DOHH2 (cell line): ENCODE data around the gene MALRD1.

Experiments used
- H3F3A ChIP-seq: fragments of 200-600 bp; sonication (generic), shearing (Covaris generic); 2 replicates; pipeline ENCODE4 v1.6.0; 2016; ENCODE audit warnings: antibody characterized with exemption, mild to moderate bottlenecking; ENCODE audit not compliant: control insufficient read depth, insufficient read depth
- H3K27ac ChIP-seq: fragments of 200-600 bp; sonication (generic); 2 replicates; pipeline ENCODE4 v1.5.1; 2014; ENCODE audit warnings: low read depth, mild to moderate bottlenecking, low read length, moderate library complexity
- H3K27me3 ChIP-seq: fragments of 200-600 bp; sonication (generic); 2 replicates; pipeline ENCODE4 v1.6.1; 2014; ENCODE audit warnings: mild to moderate bottlenecking, low read length, mixed read lengths; ENCODE audit not compliant: control insufficient read depth
- H3K36me3 ChIP-seq: fragments of 200-600 bp; sonication (generic); 2 replicates; pipeline ENCODE4 v1.6.1; 2014; ENCODE audit warnings: mild to moderate bottlenecking, low read length, moderate library complexity, mixed read lengths; ENCODE audit not compliant: control insufficient read depth
- H3K4me1 ChIP-seq: fragments of 200-600 bp; sonication (generic); 2 replicates; pipeline ENCODE4 v1.6.1; 2014; ENCODE audit warnings: mild to moderate bottlenecking, low read length, mixed read lengths; ENCODE audit not compliant: control insufficient read depth
- H3K4me2 ChIP-seq: fragments of 200-600 bp; sonication (generic); 2 replicates; pipeline ENCODE4 v1.6.0; 2014; ENCODE audit warnings: mild to moderate bottlenecking, low read length, moderate library complexity
- H3K4me3 ChIP-seq: fragments of 200-600 bp; sonication (generic); 2 replicates; pipeline ENCODE4 v1.5.1; 2014; ENCODE audit warnings: mild to moderate bottlenecking, low read length, mixed read lengths
- H3K79me2 ChIP-seq: fragments of 200-600 bp; sonication (generic); 2 replicates; pipeline ENCODE4 v1.6.1; 2014; ENCODE audit warnings: mild to moderate bottlenecking, low read length, mixed read lengths; ENCODE audit not compliant: control insufficient read depth
- H3K9me2 ChIP-seq: fragments of 200-600 bp; sonication (generic); replicated peaks from 2 replicates; pipeline ENCODE4 v1.6.1; 2014; ENCODE audit warnings: mild to moderate bottlenecking, low read length, mixed read lengths; ENCODE audit not compliant: control insufficient read depth
- H3K9me3 ChIP-seq: fragments of 200-600 bp; sonication (generic); 2 replicates; pipeline ENCODE4 v1.6.1; 2014; ENCODE audit warnings: antibody characterized with exemption, low read length, mixed read lengths; ENCODE audit not compliant: control insufficient read depth, insufficient read depth
- H4K20me1 ChIP-seq: fragments of 200-600 bp; sonication (generic); 2 replicates; pipeline ENCODE4 v1.6.0; 2014; ENCODE audit warnings: low read depth, mild to moderate bottlenecking, antibody characterized with exemption, low read length, moderate library complexity; ENCODE audit not compliant: control insufficient read depth, insufficient read depth
- EZH2phosphoT487 ChIP-seq: fragments of 200-600 bp; sonication (generic); IDR thresholded peaks from 2 replicates; pipeline ENCODE4 v1.6.1; 2017; ENCODE audit warnings: borderline replicate concordance, mild to moderate bottlenecking, antibody characterized with exemption, low read length, moderate library complexity, mixed read lengths
- TF ChIP-seq, protein P1 (sequence below): fragments of 200-600 bp; sonication (generic); IDR thresholded peaks from one replicate; pipeline ENCODE4 v1.5.1; 2014; ENCODE audit warnings: antibody characterized with exemption, mild to moderate bottlenecking, low read depth, low read length; ENCODE audit not compliant: poor library complexity, severe bottlenecking

MALRD1 gene

DNA sequence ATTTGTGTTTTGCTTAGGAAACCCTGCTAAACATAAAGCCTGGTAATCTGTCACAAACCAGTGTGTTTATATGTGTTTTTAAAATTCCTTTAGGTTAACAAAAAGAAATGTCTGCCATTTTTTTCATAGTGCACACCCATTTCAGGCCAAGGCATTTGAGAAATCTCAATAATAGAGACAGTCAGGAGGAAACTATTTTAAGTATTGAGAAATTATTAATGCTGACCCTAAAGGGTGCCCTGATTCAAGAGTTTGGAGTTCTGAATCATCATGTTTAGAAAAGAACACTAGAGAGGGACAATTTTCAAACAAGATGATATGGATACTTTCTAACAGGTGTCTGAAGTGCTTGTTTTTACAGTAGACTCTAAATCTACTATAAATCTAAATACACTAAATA lies 28.7 kb downstream of the MALRD1 start:
- Histone ChIP-seq H3K9me2 (no peaks in the 10 kb centered on the region), H3K79me2 (no peaks in the 10 kb centered on the region), H3K9me3 (no peaks in the 10 kb centered on the region), H3K27me3 (no peaks in the 10 kb centered on the region), H3K27ac (no peak overlapping the region), H3K36me3 (no peaks in the 10 kb centered on the region), H3F3A (no peaks in the 10 kb centered on the region), H3K4me2 (no peak overlapping the region), H4K20me1 (no peaks in the 10 kb centered on the region), H3K4me3 (no peak overlapping the region), H3K4me1 (no peaks in the 10 kb centered on the region)
- TF ChIP-seq EZH2phosphoT487, result no peak
- TF ChIP-seq, protein P1, sequence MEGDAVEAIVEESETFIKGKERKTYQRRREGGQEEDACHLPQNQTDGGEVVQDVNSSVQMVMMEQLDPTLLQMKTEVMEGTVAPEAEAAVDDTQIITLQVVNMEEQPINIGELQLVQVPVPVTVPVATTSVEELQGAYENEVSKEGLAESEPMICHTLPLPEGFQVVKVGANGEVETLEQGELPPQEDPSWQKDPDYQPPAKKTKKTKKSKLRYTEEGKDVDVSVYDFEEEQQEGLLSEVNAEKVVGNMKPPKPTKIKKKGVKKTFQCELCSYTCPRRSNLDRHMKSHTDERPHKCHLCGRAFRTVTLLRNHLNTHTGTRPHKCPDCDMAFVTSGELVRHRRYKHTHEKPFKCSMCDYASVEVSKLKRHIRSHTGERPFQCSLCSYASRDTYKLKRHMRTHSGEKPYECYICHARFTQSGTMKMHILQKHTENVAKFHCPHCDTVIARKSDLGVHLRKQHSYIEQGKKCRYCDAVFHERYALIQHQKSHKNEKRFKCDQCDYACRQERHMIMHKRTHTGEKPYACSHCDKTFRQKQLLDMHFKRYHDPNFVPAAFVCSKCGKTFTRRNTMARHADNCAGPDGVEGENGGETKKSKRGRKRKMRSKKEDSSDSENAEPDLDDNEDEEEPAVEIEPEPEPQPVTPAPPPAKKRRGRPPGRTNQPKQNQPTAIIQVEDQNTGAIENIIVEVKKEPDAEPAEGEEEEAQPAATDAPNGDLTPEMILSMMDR, result no peak

DNA sequence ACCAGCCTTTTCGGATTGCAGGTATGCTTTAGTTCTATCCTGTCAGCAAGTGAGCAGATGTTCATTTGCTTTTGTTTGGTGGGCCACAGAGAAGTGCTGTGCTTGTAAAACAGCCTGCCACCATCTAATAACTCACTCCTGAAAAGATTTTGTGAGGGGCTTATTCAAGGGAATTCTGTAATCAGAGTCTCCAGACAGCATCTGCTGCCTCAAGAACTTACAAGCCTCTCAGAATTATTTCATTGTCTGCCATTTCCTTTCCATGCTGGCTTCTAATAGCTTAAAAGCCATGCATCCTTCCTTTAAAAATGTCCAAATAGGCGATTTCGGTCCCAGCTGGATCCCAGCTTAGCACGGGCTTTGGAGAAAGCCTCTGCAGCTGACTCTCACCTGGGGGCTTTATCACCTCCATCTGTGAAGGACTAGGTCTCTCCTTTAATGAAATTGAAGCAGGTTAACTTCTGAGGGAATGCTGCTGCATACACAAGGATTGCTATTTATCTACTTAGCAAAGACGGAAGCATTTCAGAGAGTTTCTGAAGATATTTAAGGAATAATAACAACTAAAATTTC lies 48.0 kb downstream of the MALRD1 start:
- Histone ChIP-seq H3K36me3 (no peaks in the 10 kb centered on the region), H4K20me1 (no peaks in the 10 kb centered on the region), H3K27me3 (no peaks in the 10 kb centered on the region), H3F3A (no peaks in the 10 kb centered on the region), H3K9me3 (no peaks in the 10 kb centered on the region), H3K9me2 (no peaks in the 10 kb centered on the region), H3K4me1 (no peaks in the 10 kb centered on the region), H3K27ac (no peak overlapping the region), H3K79me2 (no peaks in the 10 kb centered on the region), H3K4me3 (no peak overlapping the region), H3K4me2 (no peak overlapping the region)
- TF ChIP-seq, protein P1, result no peak
- no peak for TF ChIP-seq EZH2phosphoT487

DNA sequence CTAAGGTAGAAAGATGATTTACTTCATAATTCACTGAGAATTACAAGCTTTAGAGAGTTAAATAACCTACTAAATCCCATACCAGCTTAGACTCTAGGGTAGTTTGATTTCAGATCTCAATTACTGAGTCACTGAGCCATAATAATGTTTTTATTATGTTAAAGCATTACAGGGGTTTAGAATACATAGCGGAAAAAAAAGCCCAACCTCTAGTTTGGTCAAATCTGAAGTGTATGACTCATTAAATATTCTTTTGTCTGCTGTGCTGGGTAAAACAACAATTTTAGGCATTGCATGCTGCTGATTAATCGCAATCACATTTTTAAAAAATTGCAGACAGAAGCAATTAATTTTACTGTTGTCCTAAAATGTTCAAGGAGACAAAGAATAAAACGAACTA lies 48.5 kb downstream of the MALRD1 start:
- H3K79me2 ChIP-seq, result no peaks in the 10 kb centered on the region
- no peaks in the 10 kb centered on the region for H3F3A ChIP-seq
- no peak overlapping the region for H3K4me3 ChIP-seq
- H3K9me2 ChIP-seq, result no peaks in the 10 kb centered on the region
- H3K27ac ChIP-seq, result no peak overlapping the region
- no peaks in the 10 kb centered on the region for H3K36me3 ChIP-seq
- H4K20me1 ChIP-seq, result no peaks in the 10 kb centered on the region
- no peaks in the 10 kb centered on the region for H3K4me1 ChIP-seq
- no peak overlapping the region for H3K4me2 ChIP-seq
- H3K9me3 ChIP-seq, result no peaks in the 10 kb centered on the region
- TF ChIP-seq, protein P1, result no peak
- no peaks in the 10 kb centered on the region for H3K27me3 ChIP-seq
